ENCODE measurements around the gene MYBPHL. TPM values are rescaled to one million over a fixed set of nuclear protein-coding genes. Genes with fewer than 3 reads are reported as not detected.

MYBPHL gene
- total RNA-seq, 2 donors from 2014 or later = not detected

DNA sequence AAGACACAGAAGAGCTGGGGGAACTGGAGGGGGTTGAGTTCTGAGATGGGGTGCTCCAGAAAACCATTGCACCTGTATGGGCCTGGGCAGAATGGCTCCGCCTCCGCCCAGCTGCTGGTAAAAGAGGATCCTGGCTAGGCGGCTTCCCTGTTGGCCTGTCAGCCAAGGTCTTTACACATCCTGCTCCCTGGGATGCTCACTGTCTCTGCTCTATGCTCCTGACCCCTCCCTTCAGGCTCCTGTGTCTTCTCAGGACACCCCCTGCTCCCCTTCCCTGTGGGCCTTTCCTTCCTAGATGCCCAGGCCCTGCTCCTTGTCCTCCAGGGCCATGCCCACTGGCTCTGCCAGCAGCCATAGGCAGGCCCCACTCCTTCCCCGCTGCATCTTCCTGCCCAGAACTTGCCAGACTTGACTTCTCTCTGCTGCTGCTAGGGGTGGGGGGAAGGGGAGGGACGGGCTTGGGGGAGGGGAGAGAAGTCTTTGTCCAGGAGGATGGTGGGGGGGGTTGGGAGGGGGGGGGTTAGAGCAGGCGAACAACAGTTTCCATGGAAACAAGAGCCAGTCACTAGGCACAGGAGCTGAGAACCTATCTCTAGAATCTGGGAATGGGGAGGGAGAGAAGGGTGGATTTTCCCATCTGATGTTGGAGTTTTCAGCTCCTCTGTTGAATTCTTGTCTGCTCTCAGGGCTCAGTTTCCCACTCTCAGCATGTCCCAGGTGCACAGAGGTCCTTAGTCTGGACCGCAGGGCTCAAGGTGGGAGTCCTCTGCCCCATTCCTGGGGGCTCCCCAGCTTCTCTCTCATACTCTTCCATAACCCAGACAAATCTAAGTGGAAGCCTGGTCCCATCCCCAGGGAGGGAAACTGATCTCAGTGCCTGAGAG lies 46.9 kb downstream of the MYBPHL start:
- peaks cover 4% of the 10 kb centered on the region for H3K36me3 ChIP-seq (ENCODE audit: control insufficient read depth, insufficient read depth, low read length)
- no peak overlapping the region for H3K9ac ChIP-seq (ENCODE audit: extremely low read depth, low read length, poor library complexity, severe bottlenecking)
- H3K27me3 Mint-ChIP-seq (ENCODE audit: insufficient read depth) = no peaks in the 10 kb centered on the region
- no peak overlapping the region for H3K27ac Mint-ChIP-seq
- peak overlapping the region; percentile 88 for H3K27ac ChIP-seq (ENCODE audit: low read depth, low read length)
- no peaks in the 10 kb centered on the region for H3K9me3 ChIP-seq (ENCODE audit: control insufficient read depth, low read length)
- no peaks in the 10 kb centered on the region for H3K27me3 ChIP-seq (ENCODE audit: control insufficient read depth, insufficient read depth, low read length, poor library complexity, severe bottlenecking)
- peaks cover 8% of the 10 kb centered on the region for H3K4me1 Mint-ChIP-seq
- 84 to 90% methylated on average over 2 to 5 of the region's 7 CpGs for WGBS, 2 experiments (ENCODE audit: insufficient coverage in 1 of 2, insufficient read length in 1 of 2)
- H3K4me3 ChIP-seq (ENCODE audit: low read length) = no peak overlapping the region
- H3K36me3 Mint-ChIP-seq (ENCODE audit: low read depth) = peaks cover 3% of the 10 kb centered on the region
- no peak for DNase-seq
- H3K9me3 Mint-ChIP-seq = no peaks in the 10 kb centered on the region
- TF ChIP-seq, protein P1, sequence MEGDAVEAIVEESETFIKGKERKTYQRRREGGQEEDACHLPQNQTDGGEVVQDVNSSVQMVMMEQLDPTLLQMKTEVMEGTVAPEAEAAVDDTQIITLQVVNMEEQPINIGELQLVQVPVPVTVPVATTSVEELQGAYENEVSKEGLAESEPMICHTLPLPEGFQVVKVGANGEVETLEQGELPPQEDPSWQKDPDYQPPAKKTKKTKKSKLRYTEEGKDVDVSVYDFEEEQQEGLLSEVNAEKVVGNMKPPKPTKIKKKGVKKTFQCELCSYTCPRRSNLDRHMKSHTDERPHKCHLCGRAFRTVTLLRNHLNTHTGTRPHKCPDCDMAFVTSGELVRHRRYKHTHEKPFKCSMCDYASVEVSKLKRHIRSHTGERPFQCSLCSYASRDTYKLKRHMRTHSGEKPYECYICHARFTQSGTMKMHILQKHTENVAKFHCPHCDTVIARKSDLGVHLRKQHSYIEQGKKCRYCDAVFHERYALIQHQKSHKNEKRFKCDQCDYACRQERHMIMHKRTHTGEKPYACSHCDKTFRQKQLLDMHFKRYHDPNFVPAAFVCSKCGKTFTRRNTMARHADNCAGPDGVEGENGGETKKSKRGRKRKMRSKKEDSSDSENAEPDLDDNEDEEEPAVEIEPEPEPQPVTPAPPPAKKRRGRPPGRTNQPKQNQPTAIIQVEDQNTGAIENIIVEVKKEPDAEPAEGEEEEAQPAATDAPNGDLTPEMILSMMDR (conservative IDR thresholded peaks at IDR 0.05) = no peak
- H3K4me1 ChIP-seq (ENCODE audit: control insufficient read depth, insufficient read depth, low read length) = peaks cover 2% of the 10 kb centered on the region
- H3K4me3 Mint-ChIP-seq = no peak overlapping the region

DNA sequence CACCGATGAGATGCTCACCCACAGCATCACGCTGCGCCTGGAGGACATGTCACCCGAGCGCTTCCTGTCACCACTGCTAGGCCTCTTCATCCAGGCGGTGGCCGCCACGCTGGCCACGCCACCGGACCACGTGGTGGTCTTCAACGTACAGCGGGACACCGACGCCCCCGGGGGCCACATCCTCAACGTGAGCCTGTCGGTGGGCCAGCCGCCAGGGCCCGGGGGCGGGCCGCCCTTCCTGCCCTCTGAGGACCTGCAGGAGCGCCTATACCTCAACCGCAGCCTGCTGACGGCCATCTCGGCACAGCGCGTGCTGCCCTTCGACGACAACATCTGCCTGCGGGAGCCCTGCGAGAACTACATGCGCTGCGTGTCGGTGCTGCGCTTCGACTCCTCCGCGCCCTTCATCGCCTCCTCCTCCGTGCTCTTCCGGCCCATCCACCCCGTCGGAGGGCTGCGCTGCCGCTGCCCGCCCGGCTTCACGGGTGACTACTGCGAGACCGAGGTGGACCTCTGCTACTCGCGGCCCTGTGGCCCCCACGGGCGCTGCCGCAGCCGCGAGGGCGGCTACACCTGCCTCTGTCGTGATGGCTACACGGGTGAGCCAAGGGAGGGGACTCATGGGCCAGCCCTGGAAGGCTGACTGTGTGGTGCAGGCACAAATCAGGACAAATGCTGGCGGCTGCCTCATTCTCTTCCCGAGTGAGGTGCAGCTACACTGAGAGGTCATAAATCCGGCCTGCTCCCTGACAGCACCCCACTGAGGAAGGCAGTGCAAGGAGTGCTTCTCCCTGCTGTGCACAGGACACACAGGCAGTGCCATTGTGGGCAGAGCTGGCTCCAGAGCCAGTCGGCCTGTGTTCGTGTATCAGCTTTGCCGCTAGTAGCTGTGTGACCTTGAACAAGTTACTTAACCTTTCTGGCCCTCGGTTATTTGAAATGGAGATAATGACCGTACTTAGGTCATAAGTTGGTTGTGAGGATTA lies 48.0 kb downstream of the MYBPHL start:
- Histone ChIP-seq H3K27me3 (ENCODE audit: control insufficient read depth, insufficient read depth, low read length, poor library complexity, severe bottlenecking) (no peaks in the 10 kb centered on the region), H3K4me3 (ENCODE audit: low read length) (no peak overlapping the region), H3K9me3 (ENCODE audit: control insufficient read depth, low read length) (no peaks in the 10 kb centered on the region), H3K27ac (ENCODE audit: low read depth, low read length) (peak overlapping the region; percentile 88), H3K4me1 (ENCODE audit: control insufficient read depth, insufficient read depth, low read length) (peaks cover 13% of the 10 kb centered on the region), H3K36me3 (ENCODE audit: control insufficient read depth, insufficient read depth, low read length) (no peaks in the 10 kb centered on the region), H3K9ac (ENCODE audit: extremely low read depth, low read length, poor library complexity, severe bottlenecking) (no peak overlapping the region)
- 95% methylated on average over 60 to 69 of the region's 69 CpGs for WGBS, 2 experiments (ENCODE audit: insufficient coverage in 1 of 2, insufficient read length in 1 of 2)
- Mint-ChIP-seq H3K4me3 (no peak overlapping the region), H3K4me1 (peaks cover 14% of the 10 kb centered on the region), H3K36me3 (ENCODE audit: low read depth) (peaks cover 3% of the 10 kb centered on the region), H3K9me3 (no peaks in the 10 kb centered on the region), H3K27ac (no peak overlapping the region), H3K27me3 (ENCODE audit: insufficient read depth) (no peaks in the 10 kb centered on the region)
- TF ChIP-seq, protein P1 (conservative IDR thresholded peaks at IDR 0.05) = no peak
- no peak for DNase-seq

DNA sequence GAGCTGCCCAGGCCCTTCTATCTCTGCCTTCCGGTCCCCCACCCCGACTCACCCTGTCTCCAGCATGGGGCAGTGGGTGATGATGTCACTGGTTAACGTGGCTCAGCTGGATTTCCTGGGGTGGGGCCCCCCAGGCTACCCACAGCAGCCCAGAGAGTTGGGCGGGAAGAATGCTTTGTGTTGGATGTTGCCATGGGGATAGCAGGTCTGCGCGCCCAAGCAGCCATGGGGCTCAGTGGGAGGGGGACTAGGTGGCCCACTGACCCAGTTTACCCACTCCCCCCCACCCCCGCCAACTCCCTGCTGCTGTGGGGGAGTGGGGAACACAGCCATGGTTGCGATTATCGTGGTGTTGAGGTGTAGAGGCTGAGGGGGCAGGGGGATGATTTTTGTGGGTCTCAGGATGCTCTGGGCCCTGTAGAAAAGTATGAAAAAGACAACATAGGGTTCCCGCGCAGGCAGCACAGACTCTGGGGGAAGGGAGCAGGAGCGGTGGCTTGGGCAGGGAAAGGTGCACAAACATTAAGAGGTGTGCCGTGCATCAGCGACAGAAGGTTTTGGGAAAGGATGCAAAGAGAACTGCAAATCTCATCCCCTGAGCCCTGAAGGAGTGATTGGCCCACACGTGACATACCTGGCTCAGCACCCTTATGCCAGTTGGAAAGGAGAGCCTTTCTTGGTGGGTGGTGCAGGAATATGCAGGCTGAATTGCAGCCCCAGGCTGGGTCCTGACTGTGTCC lies 49.0 kb downstream of the MYBPHL start:
- TF ChIP-seq, protein P1 (conservative IDR thresholded peaks at IDR 0.05) = no peak
- Histone ChIP-seq H3K36me3 (ENCODE audit: control insufficient read depth, insufficient read depth, low read length) (no peaks in the 10 kb centered on the region), H3K27ac (ENCODE audit: low read depth, low read length) (peak overlapping the region; percentile 66), H3K27me3 (ENCODE audit: control insufficient read depth, insufficient read depth, low read length, poor library complexity, severe bottlenecking) (no peaks in the 10 kb centered on the region), H3K4me1 (ENCODE audit: control insufficient read depth, insufficient read depth, low read length) (peaks cover 17% of the 10 kb centered on the region), H3K9ac (ENCODE audit: extremely low read depth, low read length, poor library complexity, severe bottlenecking) (no peak overlapping the region), H3K9me3 (ENCODE audit: control insufficient read depth, low read length) (no peaks in the 10 kb centered on the region), H3K4me3 (ENCODE audit: low read length) (no peak overlapping the region)
- peaks cover 17% of the 10 kb centered on the region for H3K4me1 Mint-ChIP-seq
- no peak overlapping the region for H3K4me3 Mint-ChIP-seq
- no peaks in the 10 kb centered on the region for H3K27me3 Mint-ChIP-seq (ENCODE audit: insufficient read depth)
- WGBS, 2 experiments (ENCODE audit: insufficient coverage in 1 of 2, insufficient read length in 1 of 2) = 90 to 97% methylated on average over 6 to 15 of the region's 15 CpGs
- H3K9me3 Mint-ChIP-seq = no peaks in the 10 kb centered on the region
- peaks cover 3% of the 10 kb centered on the region for H3K36me3 Mint-ChIP-seq (ENCODE audit: low read depth)
- no peak for DNase-seq
- no peak overlapping the region for H3K27ac Mint-ChIP-seq

Measured in endodermal cell (in vitro differentiated cells).